WTC11 (cell line): ENCODE measurements around the gene GRAP. TPM values are rescaled to one million over a fixed set of nuclear protein-coding genes. Genes with fewer than 3 reads are reported as not detected.
A peak's percentile ranks its signal among the peaks of the same experiment; 100 is the strongest.

Experiments used
- ATAC-seq: fragments of 200-7000 bp; cut with Tn5 transposase; 2 replicates; pipeline ENCODE4 v1.10.0; 2021; ENCODE audit warnings: mild to moderate bottlenecking, moderate library complexity
- CTCF ChIA-PET: fragments of 300-600 bp; sonication (Branson Sonifier 250); formaldehyde crosslinking; loops from one replicate; lab custom pipeline; 2021; ENCODE audit warnings: antibody characterized with exemption; lab: Charles Lee
- POLR2A ChIA-PET: fragments of 350-600 bp; sonication (Branson Sonifier 250); formaldehyde crosslinking; loops from one replicate; lab custom pipeline; 2021; ENCODE audit warnings: antibody characterized with exemption; lab: Charles Lee
- DNase-seq: peaks from one replicate; pipeline ENCODE4 v3.0.0; 2021; ENCODE audit warnings: low spot score
- H3K27ac Mint-ChIP-seq: 2 replicates; pipeline ENCODE4 v1.8.0; 2021; ENCODE audit warnings: mixed read lengths
- H3K27me3 Mint-ChIP-seq: 2 replicates; pipeline ENCODE4 v1.8.0; 2021; ENCODE audit warnings: low read depth, mild to moderate bottlenecking, moderate library complexity, mixed read lengths
- H3K36me3 Mint-ChIP-seq: 2 replicates; pipeline ENCODE4 v1.8.0; 2021; ENCODE audit warnings: mixed read lengths
- H3K4me1 Mint-ChIP-seq: 2 replicates; pipeline ENCODE4 v1.8.0; 2022; ENCODE audit warnings: mixed read lengths
- H3K4me3 Mint-ChIP-seq: 2 replicates; pipeline ENCODE4 v1.8.0; 2021; ENCODE audit warnings: mild to moderate bottlenecking, moderate library complexity, mixed read lengths
- H3K9me3 Mint-ChIP-seq: 2 replicates; pipeline ENCODE4 v1.8.0; 2021; ENCODE audit warnings: mixed read lengths
- EMX1 ChIP-seq: fragments of 250-450 bp; sonication (Bioruptor Pico); IDR thresholded peaks from 2 replicates; pipeline ENCODE4 v1.8.0; 2021; ENCODE audit warnings: mild to moderate bottlenecking
- ETV6 ChIP-seq: sonication (generic); formaldehyde crosslinking; IDR thresholded peaks from 2 replicates; pipeline ENCODE4 v1.8.1; 2022; ENCODE audit warnings: mild to moderate bottlenecking, missing genetic modification reagents
- GABPB1 ChIP-seq: sonication (generic); formaldehyde crosslinking; IDR thresholded peaks from 2 replicates; pipeline ENCODE4 v1.8.1; 2023; ENCODE audit warnings: mild to moderate bottlenecking, missing genetic modification reagents
- MXD4 ChIP-seq: fragments of 250-450 bp; sonication (Bioruptor Pico); IDR thresholded peaks from 2 replicates; pipeline ENCODE4 v1.8.0; 2021; ENCODE audit warnings: mild to moderate bottlenecking, moderate library complexity, borderline replicate concordance
- ZNF219 ChIP-seq: sonication (generic); formaldehyde crosslinking; IDR thresholded peaks from 2 replicates; pipeline ENCODE4 v1.8.0; 2023; ENCODE audit warnings: missing genetic modification reagents, mild to moderate bottlenecking, borderline replicate concordance
- ZNF423 ChIP-seq: fragments of 250-450 bp; sonication (Bioruptor Pico); IDR thresholded peaks from 2 replicates; pipeline ENCODE4 v2.1.2; 2022; ENCODE audit warnings: mild to moderate bottlenecking, moderate library complexity
- ZNF671 ChIP-seq: fragments of 250-450 bp; sonication (Bioruptor Pico); IDR thresholded peaks from 2 replicates; pipeline ENCODE4 v1.8.0; 2021; ENCODE audit warnings: mild to moderate bottlenecking
- total RNA-seq: library from RNA; stranded (reverse); gene quantifications from 3 replicates; pipeline ENCODE4 v1.2.3, GENCODE V29; 2021
- TF ChIP-seq, protein P1 (sequence below): fragments of 250-450 bp; sonication (Bioruptor Pico); IDR thresholded peaks from 2 replicates; pipeline ENCODE4 v1.9.0; 2021; ENCODE audit warnings: mild to moderate bottlenecking, borderline replicate concordance
- TF ChIP-seq, protein P2 (sequence below): sonication (generic); formaldehyde crosslinking; IDR thresholded peaks from 2 replicates; pipeline ENCODE4 v1.8.0; 2022; ENCODE audit warnings: mild to moderate bottlenecking, missing genetic modification reagents
- TF ChIP-seq, protein P3 (sequence below): sonication (generic); formaldehyde crosslinking; IDR thresholded peaks from 2 replicates; pipeline ENCODE4 v1.8.1; 2022; ENCODE audit warnings: low read depth, missing genetic modification reagents, borderline replicate concordance
- TF ChIP-seq, protein P4 (sequence below): fragments of 250-450 bp; sonication (Bioruptor Pico); IDR thresholded peaks from 2 replicates; pipeline ENCODE4 v1.9.0; 2021; ENCODE audit warnings: moderate library complexity, mild to moderate bottlenecking, inconsistent platforms, borderline replicate concordance
- TF ChIP-seq, protein P5 (sequence below): sonication (generic); formaldehyde crosslinking; IDR thresholded peaks from 2 replicates; pipeline ENCODE4 v1.8.1; 2023; ENCODE audit warnings: mild to moderate bottlenecking, moderate library complexity, missing genetic modification reagents
- TF ChIP-seq, protein P6 (sequence below): fragments of 250-450 bp; sonication (Bioruptor Pico); IDR thresholded peaks from 2 replicates; pipeline ENCODE4 v1.9.0; 2021; ENCODE audit warnings: mild to moderate bottlenecking
- TF ChIP-seq, protein P7 (sequence below): fragments of 250-450 bp; sonication (Bioruptor Pico); IDR thresholded peaks from 2 replicates; pipeline ENCODE4 v1.8.0; 2021; ENCODE audit warnings: mild to moderate bottlenecking
- TF ChIP-seq, protein P8 (sequence below): sonication (generic); formaldehyde crosslinking; IDR thresholded peaks from 2 replicates; pipeline ENCODE4 v1.8.1; 2023; ENCODE audit warnings: mild to moderate bottlenecking, missing genetic modification reagents, moderate library complexity
- TF ChIP-seq, protein P9 (sequence below): sonication (generic); formaldehyde crosslinking; IDR thresholded peaks from 2 replicates; pipeline ENCODE4 v1.8.1; 2023; ENCODE audit warnings: mild to moderate bottlenecking, missing genetic modification reagents

The GRAP gene
- total RNA-seq, 1 experiment from 2014 or later = 0.59 TPM

DNA sequence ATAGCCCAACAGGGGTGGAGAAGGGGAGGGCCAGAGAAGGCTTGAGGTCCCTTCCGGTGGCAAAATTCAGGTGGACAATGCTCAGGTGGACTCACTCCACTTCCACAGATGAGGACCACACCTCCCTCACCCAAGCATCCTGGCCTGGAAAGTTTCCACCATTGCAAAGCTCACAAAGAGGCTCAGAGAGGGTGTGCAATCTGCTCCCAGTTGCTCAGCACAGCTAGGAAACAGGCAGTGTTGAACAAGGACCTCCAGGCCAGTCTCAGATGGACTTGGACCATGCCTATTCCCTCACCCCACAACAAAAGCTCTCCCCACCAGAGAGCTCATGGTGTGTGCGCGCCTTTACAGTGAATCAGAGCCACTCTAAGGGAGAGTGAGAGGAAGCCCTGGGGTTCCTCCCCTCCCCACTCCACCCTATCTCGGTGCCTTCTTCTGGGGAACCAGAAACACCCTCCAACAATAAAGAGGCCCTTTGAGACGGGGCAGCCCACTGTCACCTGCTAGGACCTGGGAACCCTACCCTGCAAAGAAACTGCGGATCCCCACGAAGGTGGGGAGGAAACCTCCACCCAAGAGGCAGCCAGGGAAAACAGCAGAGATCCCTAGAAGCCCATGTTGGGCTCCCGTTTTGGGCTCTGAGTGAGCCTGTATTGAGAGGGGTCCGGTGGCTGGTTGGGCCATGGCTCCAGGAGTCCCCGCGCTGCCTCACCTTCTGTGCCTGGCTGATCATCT is 43.8 kb downstream of the GRAP start:
- H3K27ac Mint-ChIP-seq = no peak overlapping the region
- TF ChIP-seq, protein P1, sequence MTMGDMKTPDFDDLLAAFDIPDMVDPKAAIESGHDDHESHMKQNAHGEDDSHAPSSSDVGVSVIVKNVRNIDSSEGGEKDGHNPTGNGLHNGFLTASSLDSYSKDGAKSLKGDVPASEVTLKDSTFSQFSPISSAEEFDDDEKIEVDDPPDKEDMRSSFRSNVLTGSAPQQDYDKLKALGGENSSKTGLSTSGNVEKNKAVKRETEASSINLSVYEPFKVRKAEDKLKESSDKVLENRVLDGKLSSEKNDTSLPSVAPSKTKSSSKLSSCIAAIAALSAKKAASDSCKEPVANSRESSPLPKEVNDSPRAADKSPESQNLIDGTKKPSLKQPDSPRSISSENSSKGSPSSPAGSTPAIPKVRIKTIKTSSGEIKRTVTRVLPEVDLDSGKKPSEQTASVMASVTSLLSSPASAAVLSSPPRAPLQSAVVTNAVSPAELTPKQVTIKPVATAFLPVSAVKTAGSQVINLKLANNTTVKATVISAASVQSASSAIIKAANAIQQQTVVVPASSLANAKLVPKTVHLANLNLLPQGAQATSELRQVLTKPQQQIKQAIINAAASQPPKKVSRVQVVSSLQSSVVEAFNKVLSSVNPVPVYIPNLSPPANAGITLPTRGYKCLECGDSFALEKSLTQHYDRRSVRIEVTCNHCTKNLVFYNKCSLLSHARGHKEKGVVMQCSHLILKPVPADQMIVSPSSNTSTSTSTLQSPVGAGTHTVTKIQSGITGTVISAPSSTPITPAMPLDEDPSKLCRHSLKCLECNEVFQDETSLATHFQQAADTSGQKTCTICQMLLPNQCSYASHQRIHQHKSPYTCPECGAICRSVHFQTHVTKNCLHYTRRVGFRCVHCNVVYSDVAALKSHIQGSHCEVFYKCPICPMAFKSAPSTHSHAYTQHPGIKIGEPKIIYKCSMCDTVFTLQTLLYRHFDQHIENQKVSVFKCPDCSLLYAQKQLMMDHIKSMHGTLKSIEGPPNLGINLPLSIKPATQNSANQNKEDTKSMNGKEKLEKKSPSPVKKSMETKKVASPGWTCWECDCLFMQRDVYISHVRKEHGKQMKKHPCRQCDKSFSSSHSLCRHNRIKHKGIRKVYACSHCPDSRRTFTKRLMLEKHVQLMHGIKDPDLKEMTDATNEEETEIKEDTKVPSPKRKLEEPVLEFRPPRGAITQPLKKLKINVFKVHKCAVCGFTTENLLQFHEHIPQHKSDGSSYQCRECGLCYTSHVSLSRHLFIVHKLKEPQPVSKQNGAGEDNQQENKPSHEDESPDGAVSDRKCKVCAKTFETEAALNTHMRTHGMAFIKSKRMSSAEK = no peak
- TF ChIP-seq ZNF219 (CRISPR knock-in tag) (no peak), MXD4 (no peak)
- TF ChIP-seq, protein P2, sequence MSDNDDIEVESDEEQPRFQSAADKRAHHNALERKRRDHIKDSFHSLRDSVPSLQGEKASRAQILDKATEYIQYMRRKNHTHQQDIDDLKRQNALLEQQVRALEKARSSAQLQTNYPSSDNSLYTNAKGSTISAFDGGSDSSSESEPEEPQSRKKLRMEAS (CRISPR knock-in tag) = 0 out of 2 replicates have a peak, but pooled peaks have one; percentile 23
- H3K4me3 Mint-ChIP-seq = peak overlapping the region; percentile 87
- POLR2A ChIA-PET = interaction anchor here (1.2 kb wide), 1 partner anchor 145 kb away, joined by 3 read pairs; the partner anchor contains the start of gene PRPSAP2
- peaks cover 11% of the 10 kb centered on the region for H3K9me3 Mint-ChIP-seq
- CTCF ChIA-PET = interaction anchor here (3.3 kb wide), 1 partner anchor 42 kb away, joined by 20 read pairs; no protein-coding TSS in a partner anchor
- ATAC-seq = no peak
- no peaks in the 10 kb centered on the region; the same call in 1 of the 2 replicates for H3K27me3 Mint-ChIP-seq
- DNase-seq = no peak
- peaks cover 20% of the 10 kb centered on the region for H3K4me1 Mint-ChIP-seq
- H3K36me3 Mint-ChIP-seq = peaks cover 8% of the 10 kb centered on the region; the same call in 1 of the 2 replicates

DNA sequence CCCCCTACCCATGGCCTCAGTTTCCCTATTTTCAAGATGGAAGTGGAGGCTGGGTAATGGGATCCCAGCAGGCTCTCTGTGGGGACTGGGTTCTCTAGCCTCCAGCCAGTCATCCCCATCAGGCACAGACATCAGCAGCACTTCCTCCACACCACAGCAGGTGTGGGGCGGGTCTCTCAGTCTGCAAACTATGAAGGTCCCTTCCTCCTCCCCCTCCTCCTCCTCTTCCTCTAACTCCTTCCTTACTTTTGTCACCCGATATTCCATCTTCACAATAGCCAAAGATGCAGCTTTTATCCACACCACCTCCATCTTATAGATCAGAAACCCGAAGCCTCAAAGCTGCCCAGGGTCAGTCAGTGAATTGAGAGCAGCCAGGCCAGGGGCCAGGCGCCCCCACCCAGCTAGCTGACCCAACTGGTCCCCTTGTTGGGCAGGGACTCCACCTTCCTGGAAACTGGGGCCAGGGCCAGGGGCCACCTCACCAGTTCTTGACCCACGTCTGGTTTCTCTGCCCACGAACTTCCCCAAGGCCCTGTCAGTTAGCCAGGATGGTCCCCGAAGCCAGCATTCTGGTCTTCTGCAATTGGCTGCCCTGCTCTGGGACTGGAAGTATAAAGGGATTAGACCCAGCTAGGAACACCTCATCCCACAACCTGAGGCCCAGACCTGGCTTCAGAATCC is 44.7 kb downstream of the GRAP start:
- ChIA-PET CTCF (interaction anchor here (3.3 kb wide), 1 partner anchor 41 kb away, joined by 20 read pairs; no protein-coding TSS in a partner anchor), POLR2A (no interaction called here)
- H3K4me3 Mint-ChIP-seq = peak overlapping the region; percentile 87
- H3K4me1 Mint-ChIP-seq = peaks cover 20% of the 10 kb centered on the region
- peaks cover 8% of the 10 kb centered on the region for H3K9me3 Mint-ChIP-seq
- DNase-seq = no peak
- ATAC-seq = no peak
- H3K36me3 Mint-ChIP-seq = peaks cover 8% of the 10 kb centered on the region; the same call in 1 of the 2 replicates
- no peaks in the 10 kb centered on the region; the same call in 1 of the 2 replicates for H3K27me3 Mint-ChIP-seq
- no peak overlapping the region for H3K27ac Mint-ChIP-seq
- TF ChIP-seq, protein P3, sequence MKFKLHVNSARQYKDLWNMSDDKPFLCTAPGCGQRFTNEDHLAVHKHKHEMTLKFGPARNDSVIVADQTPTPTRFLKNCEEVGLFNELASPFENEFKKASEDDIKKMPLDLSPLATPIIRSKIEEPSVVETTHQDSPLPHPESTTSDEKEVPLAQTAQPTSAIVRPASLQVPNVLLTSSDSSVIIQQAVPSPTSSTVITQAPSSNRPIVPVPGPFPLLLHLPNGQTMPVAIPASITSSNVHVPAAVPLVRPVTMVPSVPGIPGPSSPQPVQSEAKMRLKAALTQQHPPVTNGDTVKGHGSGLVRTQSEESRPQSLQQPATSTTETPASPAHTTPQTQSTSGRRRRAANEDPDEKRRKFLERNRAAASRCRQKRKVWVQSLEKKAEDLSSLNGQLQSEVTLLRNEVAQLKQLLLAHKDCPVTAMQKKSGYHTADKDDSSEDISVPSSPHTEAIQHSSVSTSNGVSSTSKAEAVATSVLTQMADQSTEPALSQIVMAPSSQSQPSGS (CRISPR knock-in tag) = no peak
- TF ChIP-seq, protein P4, sequence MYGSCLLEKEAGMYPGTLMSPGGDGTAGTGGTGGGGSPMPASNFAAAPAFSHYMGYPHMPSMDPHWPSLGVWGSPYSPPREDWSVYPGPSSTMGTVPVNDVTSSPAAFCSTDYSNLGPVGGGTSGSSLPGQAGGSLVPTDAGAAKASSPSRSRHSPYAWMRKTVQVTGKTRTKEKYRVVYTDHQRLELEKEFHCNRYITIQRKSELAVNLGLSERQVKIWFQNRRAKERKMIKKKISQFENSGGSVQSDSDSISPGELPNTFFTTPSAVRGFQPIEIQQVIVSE (CRISPR knock-in tag) = no peak
- TF ChIP-seq MXD4 = no peak
- TF ChIP-seq, protein P5, sequence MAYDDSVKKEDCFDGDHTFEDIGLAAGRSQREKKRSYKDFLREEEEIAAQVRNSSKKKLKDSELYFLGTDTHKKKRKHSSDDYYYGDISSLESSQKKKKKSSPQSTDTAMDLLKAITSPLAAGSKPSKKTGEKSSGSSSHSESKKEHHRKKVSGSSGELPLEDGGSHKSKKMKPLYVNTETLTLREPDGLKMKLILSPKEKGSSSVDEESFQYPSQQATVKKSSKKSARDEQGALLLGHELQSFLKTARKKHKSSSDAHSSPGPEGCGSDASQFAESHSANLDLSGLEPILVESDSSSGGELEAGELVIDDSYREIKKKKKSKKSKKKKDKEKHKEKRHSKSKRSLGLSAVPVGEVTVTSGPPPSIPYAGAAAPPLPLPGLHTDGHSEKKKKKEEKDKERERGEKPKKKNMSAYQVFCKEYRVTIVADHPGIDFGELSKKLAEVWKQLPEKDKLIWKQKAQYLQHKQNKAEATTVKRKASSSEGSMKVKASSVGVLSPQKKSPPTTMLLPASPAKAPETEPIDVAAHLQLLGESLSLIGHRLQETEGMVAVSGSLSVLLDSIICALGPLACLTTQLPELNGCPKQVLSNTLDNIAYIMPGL (CRISPR knock-in tag) = no peak
- no peak for TF ChIP-seq ETV6 (CRISPR knock-in tag)
- TF ChIP-seq, protein P6, sequence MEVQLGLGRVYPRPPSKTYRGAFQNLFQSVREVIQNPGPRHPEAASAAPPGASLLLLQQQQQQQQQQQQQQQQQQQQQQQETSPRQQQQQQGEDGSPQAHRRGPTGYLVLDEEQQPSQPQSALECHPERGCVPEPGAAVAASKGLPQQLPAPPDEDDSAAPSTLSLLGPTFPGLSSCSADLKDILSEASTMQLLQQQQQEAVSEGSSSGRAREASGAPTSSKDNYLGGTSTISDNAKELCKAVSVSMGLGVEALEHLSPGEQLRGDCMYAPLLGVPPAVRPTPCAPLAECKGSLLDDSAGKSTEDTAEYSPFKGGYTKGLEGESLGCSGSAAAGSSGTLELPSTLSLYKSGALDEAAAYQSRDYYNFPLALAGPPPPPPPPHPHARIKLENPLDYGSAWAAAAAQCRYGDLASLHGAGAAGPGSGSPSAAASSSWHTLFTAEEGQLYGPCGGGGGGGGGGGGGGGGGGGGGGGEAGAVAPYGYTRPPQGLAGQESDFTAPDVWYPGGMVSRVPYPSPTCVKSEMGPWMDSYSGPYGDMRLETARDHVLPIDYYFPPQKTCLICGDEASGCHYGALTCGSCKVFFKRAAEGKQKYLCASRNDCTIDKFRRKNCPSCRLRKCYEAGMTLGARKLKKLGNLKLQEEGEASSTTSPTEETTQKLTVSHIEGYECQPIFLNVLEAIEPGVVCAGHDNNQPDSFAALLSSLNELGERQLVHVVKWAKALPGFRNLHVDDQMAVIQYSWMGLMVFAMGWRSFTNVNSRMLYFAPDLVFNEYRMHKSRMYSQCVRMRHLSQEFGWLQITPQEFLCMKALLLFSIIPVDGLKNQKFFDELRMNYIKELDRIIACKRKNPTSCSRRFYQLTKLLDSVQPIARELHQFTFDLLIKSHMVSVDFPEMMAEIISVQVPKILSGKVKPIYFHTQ = no peak
- TF ChIP-seq, protein P7, sequence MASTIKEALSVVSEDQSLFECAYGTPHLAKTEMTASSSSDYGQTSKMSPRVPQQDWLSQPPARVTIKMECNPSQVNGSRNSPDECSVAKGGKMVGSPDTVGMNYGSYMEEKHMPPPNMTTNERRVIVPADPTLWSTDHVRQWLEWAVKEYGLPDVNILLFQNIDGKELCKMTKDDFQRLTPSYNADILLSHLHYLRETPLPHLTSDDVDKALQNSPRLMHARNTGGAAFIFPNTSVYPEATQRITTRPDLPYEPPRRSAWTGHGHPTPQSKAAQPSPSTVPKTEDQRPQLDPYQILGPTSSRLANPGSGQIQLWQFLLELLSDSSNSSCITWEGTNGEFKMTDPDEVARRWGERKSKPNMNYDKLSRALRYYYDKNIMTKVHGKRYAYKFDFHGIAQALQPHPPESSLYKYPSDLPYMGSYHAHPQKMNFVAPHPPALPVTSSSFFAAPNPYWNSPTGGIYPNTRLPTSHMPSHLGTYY (CRISPR knock-in tag) = no peak
- TF ChIP-seq, protein P8, sequence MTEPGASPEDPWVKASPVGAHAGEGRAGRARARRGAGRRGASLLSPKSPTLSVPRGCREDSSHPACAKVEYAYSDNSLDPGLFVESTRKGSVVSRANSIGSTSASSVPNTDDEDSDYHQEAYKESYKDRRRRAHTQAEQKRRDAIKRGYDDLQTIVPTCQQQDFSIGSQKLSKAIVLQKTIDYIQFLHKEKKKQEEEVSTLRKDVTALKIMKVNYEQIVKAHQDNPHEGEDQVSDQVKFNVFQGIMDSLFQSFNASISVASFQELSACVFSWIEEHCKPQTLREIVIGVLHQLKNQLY = no peak
- no peak for TF ChIP-seq GABPB1 (CRISPR knock-in tag)
- TF ChIP-seq, protein P9, sequence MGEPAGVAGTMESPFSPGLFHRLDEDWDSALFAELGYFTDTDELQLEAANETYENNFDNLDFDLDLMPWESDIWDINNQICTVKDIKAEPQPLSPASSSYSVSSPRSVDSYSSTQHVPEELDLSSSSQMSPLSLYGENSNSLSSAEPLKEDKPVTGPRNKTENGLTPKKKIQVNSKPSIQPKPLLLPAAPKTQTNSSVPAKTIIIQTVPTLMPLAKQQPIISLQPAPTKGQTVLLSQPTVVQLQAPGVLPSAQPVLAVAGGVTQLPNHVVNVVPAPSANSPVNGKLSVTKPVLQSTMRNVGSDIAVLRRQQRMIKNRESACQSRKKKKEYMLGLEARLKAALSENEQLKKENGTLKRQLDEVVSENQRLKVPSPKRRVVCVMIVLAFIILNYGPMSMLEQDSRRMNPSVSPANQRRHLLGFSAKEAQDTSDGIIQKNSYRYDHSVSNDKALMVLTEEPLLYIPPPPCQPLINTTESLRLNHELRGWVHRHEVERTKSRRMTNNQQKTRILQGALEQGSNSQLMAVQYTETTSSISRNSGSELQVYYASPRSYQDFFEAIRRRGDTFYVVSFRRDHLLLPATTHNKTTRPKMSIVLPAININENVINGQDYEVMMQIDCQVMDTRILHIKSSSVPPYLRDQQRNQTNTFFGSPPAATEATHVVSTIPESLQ (CRISPR knock-in tag) = no peak
- no peak for TF ChIP-seq ZNF671 (CRISPR knock-in tag)
- TF ChIP-seq EMX1 (CRISPR knock-in tag) = no peak
- no peak for TF ChIP-seq ZNF423
